Naive thymus-derived CD8-positive, alpha-beta T cell (primary cell): ENCODE measurements around the gene SEPTIN5. TPM values are rescaled to one million over a fixed set of nuclear protein-coding genes. Genes with fewer than 3 reads are reported as not detected.
A peak's percentile ranks its signal among the peaks of the same experiment; 100 is the strongest.
"Not testable (repeated sequence)": the region's sequence is repeated elsewhere in the genome, so short reads cannot be mapped to it uniquely, and the experiment has no call there.

Experiments used
- ATAC-seq, 2 donors: fragments of 150-1000 bp; cut with Tn5 transposase in 1 of 2; sonication (Bioruptor Pico), chemical (Tn5 transposase) in 1 of 2; 1 replicate in 1 of 2; 2 replicates in 1 of 2; pipeline ENCODE4 v1.10.0; 2021; ENCODE audit warnings: mild to moderate bottlenecking in 2 of 2, moderate library complexity in 2 of 2
- POLR2A ChIA-PET: fragments of 350-600 bp; sonication (Branson Sonifier 250); formaldehyde crosslinking; loops from one replicate; lab custom pipeline; 2021; ENCODE audit warnings: antibody characterized with exemption; lab: Charles Lee
- DNase-seq, 10 donors: peaks; one replicate each; pipeline versions ENCODE4 v3.0.0 to v3.0.0-alpha.2; 2020 to 2022
- H3K27ac Mint-ChIP-seq, 10 donors: one replicate each; pipeline ENCODE4 v1.8.0; 2020 to 2022; ENCODE audit warnings: mild to moderate bottlenecking in 10 of 10, mixed read lengths in 10 of 10, moderate library complexity in 4 of 10, inconsistent platforms in 1 of 10
- H3K27me3 Mint-ChIP-seq, 5 donors: one replicate each; pipeline ENCODE4 v1.8.0; 2021 to 2022; ENCODE audit warnings: mixed read lengths in 5 of 5
- H3K36me3 Mint-ChIP-seq, 3 donors: one replicate each; pipeline ENCODE4 v1.8.0; 2020 to 2022; ENCODE audit warnings: mixed read lengths in 3 of 3, mild to moderate bottlenecking in 2 of 3, inconsistent platforms in 1 of 3
- H3K4me1 Mint-ChIP-seq, 4 donors: one replicate each; pipeline ENCODE4 v1.8.0; 2021 to 2022; ENCODE audit warnings: mixed read lengths in 4 of 4
- H3K4me3 Mint-ChIP-seq, 10 donors: one replicate each; pipeline ENCODE4 v1.8.0; 2020 to 2022; ENCODE audit warnings: mild to moderate bottlenecking in 10 of 10, mixed read lengths in 10 of 10, moderate library complexity in 6 of 10, inconsistent platforms in 1 of 10
- H3K9me3 Mint-ChIP-seq, 9 donors: one replicate each; pipeline ENCODE4 v1.8.0; 2020 to 2022; ENCODE audit warnings: mixed read lengths in 9 of 9, mild to moderate bottlenecking in 3 of 9, inconsistent platforms in 1 of 9, moderate library complexity in 1 of 9
- polyA plus RNA-seq, 3 donors: library from polyadenylated mRNA; unstranded; fragments of 300-500 nt; fragmentation: Illumina TruSeq; gene quantifications; one replicate each; pipeline ENCODE4 v1.2.3, GENCODE V29; 2021
- total RNA-seq, 8 experiments: library from RNA in 2 of 8; stranded (reverse) in 2 of 8; gene quantifications; one replicate each; pipeline ENCODE4 v1.2.3 and lab custom pipeline; 2021 to 2026

Gene SEPTIN5
- total and polyA plus RNA-seq, 5 experiments from 2014 or later, result 0.32 to 1.5 (median 0.55) TPM; not detected in 2

DNA sequence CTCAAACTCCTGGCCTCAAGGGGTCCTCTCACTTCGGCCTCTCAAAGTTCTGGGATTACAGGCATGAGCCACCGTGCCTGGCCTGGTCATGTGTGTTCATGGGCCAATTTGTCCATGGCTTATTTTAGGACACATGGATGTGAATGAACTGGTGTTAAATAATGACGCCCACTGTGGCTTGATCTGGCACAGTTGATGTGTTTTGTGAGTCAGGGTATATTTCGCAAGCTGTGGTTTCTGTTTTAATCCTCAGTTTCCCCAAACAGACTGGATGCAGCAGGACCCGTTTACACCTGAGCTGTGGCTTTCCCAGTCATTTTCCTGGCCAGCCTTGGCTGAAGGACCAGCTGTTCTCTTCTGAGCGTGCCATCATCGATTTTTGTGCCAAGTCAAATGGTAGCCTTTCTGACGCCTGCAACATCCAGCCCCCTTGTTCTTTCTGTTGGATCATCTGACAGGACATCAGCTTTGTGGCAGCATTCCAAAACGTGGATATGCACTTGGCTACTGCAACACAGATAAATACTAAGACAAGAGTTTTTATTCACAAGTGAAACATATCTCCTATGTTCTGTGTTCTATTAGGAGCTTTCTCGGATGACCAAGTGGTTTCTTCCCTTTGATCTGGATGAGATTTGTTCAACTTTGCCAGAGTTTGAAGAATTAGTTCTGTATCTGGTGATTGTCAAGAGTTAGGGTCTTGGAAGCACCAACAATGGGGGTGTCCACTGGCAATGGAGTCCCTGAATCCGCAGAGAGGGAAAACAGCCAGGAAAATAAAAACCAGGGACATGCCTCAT is 40.0 kb upstream of the SEPTIN5 start:
- POLR2A ChIA-PET, result no interaction called here
- ATAC-seq, result no peak
- no peak for DNase-seq
- Mint-ChIP-seq H3K36me3 (no peaks in the 10 kb centered on the region), H3K4me3 (no peak overlapping the region), H3K27me3 (peaks cover 7 to 25% (median 15%) of the 10 kb centered on the region in 5 donors), H3K4me1 (no peaks in the 10 kb centered on the region), H3K27ac (no peak overlapping the region), H3K9me3 (no peaks in the 10 kb centered on the region)

DNA sequence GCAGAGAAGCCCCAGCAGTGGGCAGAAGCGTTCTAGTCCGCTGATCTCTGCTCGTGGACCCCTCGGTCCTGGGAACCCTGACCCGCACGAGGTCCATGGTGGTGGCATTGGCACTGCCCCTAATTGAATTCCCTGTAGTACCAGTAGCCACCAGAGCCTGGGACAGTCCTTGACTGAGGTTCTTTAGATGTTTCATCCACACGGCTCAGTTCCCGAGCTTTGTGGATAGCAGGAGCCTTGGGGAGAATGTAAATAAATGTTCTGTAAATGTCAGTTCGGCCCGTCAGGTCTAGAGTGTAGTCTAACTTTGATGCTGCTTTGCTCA is 39.4 kb upstream of the SEPTIN5 start:
- H3K9me3 Mint-ChIP-seq, result no peaks in the 10 kb centered on the region
- no peak for DNase-seq
- POLR2A ChIA-PET, result no interaction called here
- no peak overlapping the region for H3K4me3 Mint-ChIP-seq
- H3K27ac Mint-ChIP-seq, result peak overlapping the region in 1 of 10 donors; percentile 7
- no peak for ATAC-seq
- no peaks in the 10 kb centered on the region for H3K36me3 Mint-ChIP-seq
- H3K27me3 Mint-ChIP-seq, result peaks cover 7 to 25% (median 15%) of the 10 kb centered on the region in 5 donors
- H3K4me1 Mint-ChIP-seq, result no peaks in the 10 kb centered on the region

DNA sequence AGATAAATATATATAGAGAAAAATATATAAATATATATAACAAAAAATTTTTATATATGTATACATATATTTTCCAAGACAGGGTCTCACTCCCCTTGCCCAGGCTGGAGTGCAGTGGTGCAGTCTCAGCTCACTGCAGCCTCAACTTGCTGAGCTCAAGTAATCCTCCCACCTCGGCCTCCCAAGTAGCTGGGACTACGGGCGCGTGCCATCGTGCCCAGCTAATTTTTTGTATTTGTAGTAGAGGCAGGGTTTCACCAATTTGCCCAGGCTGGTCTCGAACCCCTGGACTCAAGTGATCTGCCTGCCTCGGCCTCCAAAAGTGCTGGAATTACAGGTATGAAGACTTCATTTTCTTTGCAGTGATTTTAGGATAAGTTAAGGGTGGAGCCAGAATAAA is 38.9 kb upstream of the SEPTIN5 start:
- DNase-seq (no peak), ATAC-seq (no peak)
- H3K27me3 Mint-ChIP-seq, result peaks cover 7 to 25% (median 15%) of the 10 kb centered on the region in 5 donors
- H3K4me3 Mint-ChIP-seq, result no peak overlapping the region
- POLR2A ChIA-PET, result no interaction called here
- H3K36me3 Mint-ChIP-seq, result no peaks in the 10 kb centered on the region
- no peak overlapping the region for H3K27ac Mint-ChIP-seq
- no peaks in the 10 kb centered on the region for H3K9me3 Mint-ChIP-seq
- no peaks in the 10 kb centered on the region for H3K4me1 Mint-ChIP-seq

DNA sequence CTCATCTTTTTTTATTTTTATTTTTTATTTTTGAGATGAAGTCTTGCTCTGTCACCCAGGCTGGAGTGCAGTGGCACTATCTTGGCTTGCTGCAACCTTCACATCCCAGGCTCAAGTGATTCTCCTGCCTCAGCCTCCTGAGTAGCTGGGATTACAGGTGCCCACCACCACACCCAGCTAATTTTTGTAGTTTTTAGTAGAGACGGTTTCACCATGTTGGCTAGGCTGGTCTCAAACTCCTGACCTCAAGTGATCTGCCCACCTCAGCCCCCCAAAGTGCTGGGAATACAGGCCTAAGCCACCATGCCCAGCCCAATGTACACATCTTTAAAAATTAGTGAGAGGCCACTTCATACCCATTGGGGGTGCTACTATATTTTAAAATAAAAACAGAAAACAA is 37.9 kb upstream of the SEPTIN5 start:
- H3K4me1 Mint-ChIP-seq, H3K27ac Mint-ChIP-seq, ATAC-seq, H3K9me3 Mint-ChIP-seq, H3K4me3 Mint-ChIP-seq, DNase-seq, H3K36me3 Mint-ChIP-seq, POLR2A ChIA-PET: not testable (repeated sequence)
- H3K27me3 Mint-ChIP-seq, result peaks cover 9 to 34% (median 17%) of the 10 kb centered on the region in 5 donors

DNA sequence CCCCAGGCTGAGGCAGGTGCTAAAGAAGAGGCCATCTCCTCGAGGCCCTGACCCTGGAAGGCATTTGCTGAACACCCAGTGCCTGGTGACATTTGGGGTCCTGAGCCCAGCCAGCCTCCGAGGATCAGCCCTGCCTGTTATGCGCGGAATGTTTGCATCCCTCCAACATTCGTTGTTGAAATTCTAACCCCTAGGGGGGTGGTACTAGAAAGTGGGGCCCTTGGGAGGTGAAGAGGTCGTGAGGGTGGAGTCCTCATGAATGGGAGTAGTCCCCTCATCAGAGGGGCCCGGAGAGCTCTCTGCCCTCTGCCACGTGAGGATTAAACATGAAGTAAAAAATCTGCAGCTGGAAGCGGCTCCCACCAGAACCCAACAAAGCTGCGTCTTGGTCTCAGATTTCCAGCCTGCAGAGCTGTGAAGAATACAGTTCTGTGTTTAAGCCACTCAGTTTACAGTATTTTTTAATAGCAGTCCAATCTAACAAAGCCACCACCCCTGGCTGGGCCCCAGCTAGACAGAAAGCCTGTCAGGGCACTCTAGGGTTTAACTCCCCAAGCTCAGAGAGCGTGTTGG is 35.3 kb upstream of the SEPTIN5 start:
- Mint-ChIP-seq H3K4me3 (peak overlapping the region in 1 of 10 donors; percentile 20), H3K27me3 (peaks cover 14 to 50% (median 25%) of the 10 kb centered on the region in 5 donors), H3K27ac (no peak overlapping the region), H3K4me1 (no peaks in the 10 kb centered on the region), H3K36me3 (no peaks in the 10 kb centered on the region), H3K9me3 (no peaks in the 10 kb centered on the region)
- DNase-seq, result no peak
- no peak for ATAC-seq
- POLR2A ChIA-PET, result no interaction called here

DNA sequence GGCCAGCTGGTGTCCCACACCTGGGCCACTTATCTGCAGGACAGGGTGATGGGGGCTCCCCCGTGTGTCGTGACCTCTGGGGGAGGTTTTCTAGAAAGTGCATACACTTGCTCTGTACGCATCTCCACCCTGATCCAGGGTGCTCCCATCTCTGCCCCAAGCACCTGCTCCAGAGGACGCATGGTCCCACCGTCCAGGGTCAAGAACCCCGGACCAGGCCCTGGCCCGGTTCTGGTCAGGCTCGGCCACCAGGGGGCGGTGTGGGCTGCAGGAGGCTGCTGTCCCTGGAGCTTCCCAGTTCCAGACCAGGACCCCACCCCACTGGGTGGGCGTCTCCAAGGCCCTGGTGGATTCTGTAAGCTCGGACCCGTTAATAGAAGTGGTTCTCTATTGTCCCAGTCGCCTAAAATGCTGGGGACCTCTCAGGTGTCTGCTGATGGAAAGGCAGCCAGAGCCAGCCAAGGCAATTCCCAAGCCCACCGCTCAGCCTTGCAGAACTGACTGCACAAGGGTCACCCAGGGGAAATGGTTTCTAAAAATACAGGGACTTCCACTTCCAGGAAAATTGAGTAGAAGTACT is 34.7 kb upstream of the SEPTIN5 start:
- Mint-ChIP-seq H3K27ac (no peak overlapping the region), H3K27me3 (peaks cover 14 to 44% (median 22%) of the 10 kb centered on the region in 5 donors), H3K4me1 (no peaks in the 10 kb centered on the region), H3K4me3 (no peak overlapping the region), H3K9me3 (no peaks in the 10 kb centered on the region), H3K36me3 (no peaks in the 10 kb centered on the region)
- POLR2A ChIA-PET, result no interaction called here
- DNase-seq, result peak in 9 of 10 donors; percentile 10 to 58 (median 37)
- ATAC-seq, result peak; percentile 40 to 68

DNA sequence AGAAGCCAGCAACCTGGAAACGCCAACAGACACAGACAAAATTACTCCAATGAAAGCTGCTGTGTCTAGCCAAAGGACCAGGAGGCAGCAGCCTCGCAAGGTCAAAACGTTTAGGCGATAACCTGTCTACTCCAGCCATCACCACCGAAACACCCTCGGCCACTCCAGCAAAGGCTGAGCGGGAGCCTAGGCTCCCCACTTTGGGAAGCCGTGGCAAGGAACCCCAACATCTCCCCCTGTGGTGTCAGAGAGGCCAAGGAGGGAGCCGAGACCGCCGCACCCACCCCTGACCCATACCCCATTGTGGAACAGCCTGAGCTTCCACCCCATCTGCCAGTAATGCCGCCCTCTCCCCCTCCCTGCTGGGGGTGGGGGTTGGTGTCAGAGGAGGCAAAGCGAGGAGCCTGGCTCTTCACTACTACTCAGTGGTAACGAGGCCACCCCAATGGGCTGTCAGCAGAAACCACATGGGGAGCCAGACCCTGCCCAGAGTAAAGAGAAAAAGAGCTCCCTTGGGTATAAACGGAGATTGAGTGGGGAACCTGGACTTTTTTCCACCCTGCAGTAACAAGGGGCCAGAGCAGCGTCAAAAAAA is 33.9 kb upstream of the SEPTIN5 start:
- POLR2A ChIA-PET, result no interaction called here

DNA sequence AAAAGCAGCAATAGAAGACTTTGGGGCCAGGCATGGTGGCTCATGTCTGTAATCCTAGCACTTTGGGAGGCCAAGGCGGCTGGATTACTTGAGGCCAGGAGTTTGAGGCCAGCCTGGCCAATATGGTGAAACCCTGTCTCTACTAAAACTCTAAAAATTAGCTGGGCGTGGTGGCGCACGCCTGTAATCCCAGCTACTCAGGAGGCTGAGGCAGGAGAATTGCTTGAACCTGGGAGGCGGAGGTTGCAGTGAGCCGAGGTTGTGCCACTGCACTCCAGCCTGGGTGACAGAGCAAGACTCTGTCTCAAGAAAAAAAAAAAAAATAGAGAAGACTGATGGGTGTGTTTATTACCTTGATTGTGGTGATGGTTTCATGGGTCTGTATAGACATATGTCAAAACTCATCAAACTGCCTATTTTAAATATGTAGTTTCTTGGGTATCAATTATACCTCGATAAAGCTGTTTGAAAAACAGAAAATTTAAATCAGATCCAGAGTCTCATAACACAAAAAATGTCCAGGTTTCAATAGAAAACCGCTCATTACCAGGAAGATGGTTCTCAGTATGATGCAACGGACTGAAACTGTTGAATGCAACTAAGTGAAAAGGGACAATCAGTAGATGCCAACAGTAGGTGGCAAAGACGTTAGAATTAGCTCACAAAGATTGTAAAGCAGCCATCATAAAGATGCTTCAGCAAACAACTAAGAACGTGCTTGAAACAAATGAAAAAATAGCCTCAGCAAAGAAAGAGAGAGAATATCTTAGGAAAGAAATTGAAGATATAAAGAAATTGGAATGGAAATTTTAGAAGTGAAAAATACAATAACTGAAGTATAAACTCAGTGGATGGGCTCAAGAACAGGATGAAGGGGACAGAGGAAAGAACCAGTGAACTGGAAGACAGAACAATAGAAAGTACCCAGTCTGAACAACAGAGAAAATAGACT is 33.1 kb upstream of the SEPTIN5 start:
- Mint-ChIP-seq H3K4me3 (no peak overlapping the region), H3K4me1 (no peaks in the 10 kb centered on the region), H3K36me3 (no peaks in the 10 kb centered on the region), H3K27me3 (peaks cover 12 to 42% (median 22%) of the 10 kb centered on the region in 5 donors), H3K27ac (peak overlapping the region in 1 of 10 donors; percentile 27), H3K9me3 (no peaks in the 10 kb centered on the region)
- DNase-seq, result no peak
- no peak for ATAC-seq
- POLR2A ChIA-PET, result no interaction called here

More for the DNA sequence above, 33.9 kb upstream of the SEPTIN5 start:
- Mint-ChIP-seq H3K4me1 (no peaks in the 10 kb centered on the region), H3K27me3 (peaks cover 14 to 42% (median 22%) of the 10 kb centered on the region in 5 donors), H3K4me3 (no peak overlapping the region), H3K36me3 (no peaks in the 10 kb centered on the region), H3K27ac (no peak overlapping the region), H3K9me3 (no peaks in the 10 kb centered on the region)
- DNase-seq, result no peak
- ATAC-seq, result no peak

DNA sequence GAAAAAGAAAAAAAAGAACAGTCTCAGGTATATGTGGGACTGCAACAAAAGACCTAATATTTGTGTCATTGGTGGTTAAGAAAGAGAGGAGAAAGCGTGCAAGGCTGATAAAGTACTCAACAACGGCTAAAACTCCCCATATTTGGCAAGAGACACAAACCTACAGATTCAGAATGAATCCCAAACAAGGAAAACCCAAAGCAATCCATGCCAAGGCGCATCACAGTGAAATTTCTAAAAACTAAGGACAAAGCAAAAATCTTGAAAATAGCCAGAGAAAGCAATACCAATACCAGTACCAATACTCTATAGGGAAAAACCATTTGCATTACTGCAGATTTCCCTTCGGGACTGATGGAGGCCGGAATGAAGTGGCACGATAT is 32.4 kb upstream of the SEPTIN5 start:
- Mint-ChIP-seq H3K9me3 (peaks cover 0 to 2% (median 0%) of the 10 kb centered on the region in 9 donors), H3K4me1 (no peaks in the 10 kb centered on the region), H3K4me3 (no peak overlapping the region), H3K27ac (no peak overlapping the region), H3K36me3 (no peaks in the 10 kb centered on the region), H3K27me3 (peaks cover 12 to 42% (median 22%) of the 10 kb centered on the region in 5 donors)
- POLR2A ChIA-PET, result interaction anchor here (0.6 kb wide), 1 partner anchor 10 kb away, joined by 3 read pairs; no protein-coding TSS in a partner anchor
- DNase-seq (no peak), ATAC-seq (no peak)

DNA sequence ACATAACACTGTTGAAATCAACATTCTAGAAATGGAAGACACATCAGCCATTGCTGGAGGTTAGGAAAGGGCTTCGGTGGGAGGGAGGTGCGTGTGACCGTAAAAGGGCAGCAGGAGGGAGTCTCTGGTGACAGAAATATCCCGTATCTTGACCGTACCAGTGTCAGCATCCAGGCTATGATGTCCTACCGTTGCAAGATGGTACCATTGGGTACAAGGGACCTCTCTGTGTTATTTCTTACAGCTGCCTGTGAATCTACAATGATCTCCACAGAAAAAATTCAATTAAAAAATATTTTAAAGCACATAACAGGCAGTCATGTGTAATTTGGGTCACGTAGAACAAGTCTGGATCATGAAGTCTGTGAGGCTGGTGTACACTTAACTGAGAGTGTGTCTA is 27.4 kb upstream of the SEPTIN5 start:
- POLR2A ChIA-PET, result no interaction called here
- Mint-ChIP-seq H3K36me3 (no peaks in the 10 kb centered on the region), H3K4me1 (no peaks in the 10 kb centered on the region), H3K27ac (no peak overlapping the region), H3K27me3 (peaks cover 5 to 12% (median 6%) of the 10 kb centered on the region in 5 donors), H3K4me3 (no peak overlapping the region), H3K9me3 (peaks cover 0 to 2% (median 0%) of the 10 kb centered on the region in 9 donors)
- no peak for ATAC-seq
- no peak for DNase-seq

DNA sequence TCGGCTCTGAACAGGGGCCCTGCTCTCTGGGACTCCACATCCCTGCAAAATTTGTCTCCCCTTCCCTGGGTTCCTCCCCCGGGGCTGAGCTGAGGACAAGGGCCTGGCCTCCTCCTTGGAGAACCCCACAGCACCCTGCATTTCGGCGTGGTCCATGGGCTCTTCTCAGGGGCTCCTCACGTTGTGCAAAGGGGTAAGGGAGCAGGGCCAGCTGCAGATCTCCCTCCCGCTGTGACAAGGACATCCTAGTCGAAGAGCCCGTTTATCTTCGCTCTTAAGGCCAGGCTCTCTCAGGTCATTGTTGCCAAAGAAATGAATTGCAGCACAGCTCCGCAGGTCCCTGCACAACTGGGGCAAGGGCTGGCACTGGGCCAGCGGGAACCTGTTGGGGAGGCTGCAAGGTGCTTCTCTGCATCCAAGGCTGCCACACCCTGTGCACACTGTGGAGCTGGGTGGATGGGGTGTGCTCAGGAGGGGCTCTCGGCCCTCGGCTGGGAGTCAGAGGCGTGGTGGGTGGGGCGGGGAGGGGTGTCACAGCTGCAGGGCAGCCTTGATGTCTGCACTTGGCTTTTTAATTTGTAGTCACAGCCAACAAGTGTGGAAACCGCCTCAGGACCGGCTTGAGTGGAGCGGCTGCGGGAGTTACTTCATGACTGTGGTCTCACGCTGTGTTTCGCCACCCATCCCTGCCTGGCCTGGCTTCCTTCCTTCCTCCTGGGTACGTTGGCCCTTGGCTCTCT is 26.6 kb upstream of the SEPTIN5 start:
- Mint-ChIP-seq H3K4me3 (no peak overlapping the region), H3K27me3 (peaks cover 4 to 10% (median 5%) of the 10 kb centered on the region in 5 donors), H3K36me3 (no peaks in the 10 kb centered on the region), H3K9me3 (peaks cover 0 to 2% (median 0%) of the 10 kb centered on the region in 9 donors), H3K27ac (no peak overlapping the region), H3K4me1 (no peaks in the 10 kb centered on the region)
- ATAC-seq (no peak), DNase-seq (no peak)
- POLR2A ChIA-PET, result no interaction called here
